Measurements from ENCODE around the gene CEP164. TPM values are rescaled to one million over a fixed set of nuclear protein-coding genes. Genes with fewer than 3 reads are reported as not detected.

The CEP164 gene
- total RNA-seq, 1 experiment from 2014 or later = 31.0 TPM

- DNase-seq (ENCODE audit: low read depth) = no peak
Observed at GRCh38 chr11:117356126-117356890, 28.7 kb downstream of the CEP164 start.

DNA sequence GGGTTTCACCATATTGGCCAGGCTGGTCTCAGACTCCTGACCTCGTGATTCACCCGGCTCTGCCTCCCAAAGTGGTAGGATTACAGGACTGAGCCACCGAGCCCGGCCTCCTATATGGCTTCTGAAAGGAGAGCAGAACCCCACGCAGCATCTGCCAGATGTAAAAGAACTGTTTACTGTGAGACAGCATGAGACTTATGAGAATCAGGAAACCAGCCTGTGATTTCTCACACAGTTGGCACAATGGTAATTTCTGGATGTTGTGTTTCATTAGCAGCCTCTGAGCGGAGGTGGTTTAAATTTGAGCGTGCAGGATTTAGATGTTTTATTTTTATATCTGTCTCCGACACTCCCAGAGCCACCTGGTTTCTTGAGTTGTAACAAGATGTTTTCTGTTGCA is 33.8 kb downstream of the CEP164 start:
- no peak for DNase-seq (ENCODE audit: low read depth)

DNA sequence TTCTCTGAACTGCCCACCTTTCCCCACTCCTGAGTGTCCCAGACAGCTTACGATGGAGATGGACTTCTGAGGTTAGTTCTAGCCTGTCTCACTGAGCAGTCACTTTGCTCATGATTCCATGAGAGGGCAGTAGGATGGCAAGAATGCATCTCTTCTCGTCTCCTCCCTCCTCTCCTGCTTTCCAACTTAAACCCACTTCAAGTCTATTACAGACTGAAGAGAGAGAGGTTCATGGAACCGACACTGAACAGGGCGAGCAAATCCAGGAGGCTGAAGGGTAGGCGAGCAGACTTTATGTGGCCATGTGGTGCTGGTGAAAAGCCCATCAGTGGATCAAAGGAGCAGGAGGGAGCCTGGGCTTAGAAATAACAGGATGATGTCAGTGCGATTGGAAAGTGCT is 38.6 kb downstream of the CEP164 start:
- no peak for DNase-seq (ENCODE audit: low read depth)

DNA sequence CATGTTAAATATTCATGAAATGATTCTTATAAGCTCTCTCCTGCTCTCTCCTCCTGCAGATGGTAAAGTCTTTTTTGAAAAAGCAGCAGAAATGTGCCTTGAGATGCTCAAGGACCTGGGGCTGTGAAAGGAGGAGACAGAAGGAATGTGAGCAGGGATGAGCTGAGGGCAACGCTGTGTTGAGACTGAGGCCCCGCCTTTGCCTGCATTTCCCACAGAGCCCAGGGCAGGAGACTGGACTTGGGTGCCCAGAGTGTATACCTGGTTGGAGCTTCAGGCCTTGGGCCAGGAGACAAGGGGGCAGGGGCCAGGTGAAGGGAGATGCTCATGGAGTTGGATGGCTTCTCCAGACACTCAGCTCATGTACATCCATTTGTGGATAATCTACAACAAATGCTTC is 39.2 kb downstream of the CEP164 start:
- DNase-seq (ENCODE audit: low read depth) = no peak

DNA sequence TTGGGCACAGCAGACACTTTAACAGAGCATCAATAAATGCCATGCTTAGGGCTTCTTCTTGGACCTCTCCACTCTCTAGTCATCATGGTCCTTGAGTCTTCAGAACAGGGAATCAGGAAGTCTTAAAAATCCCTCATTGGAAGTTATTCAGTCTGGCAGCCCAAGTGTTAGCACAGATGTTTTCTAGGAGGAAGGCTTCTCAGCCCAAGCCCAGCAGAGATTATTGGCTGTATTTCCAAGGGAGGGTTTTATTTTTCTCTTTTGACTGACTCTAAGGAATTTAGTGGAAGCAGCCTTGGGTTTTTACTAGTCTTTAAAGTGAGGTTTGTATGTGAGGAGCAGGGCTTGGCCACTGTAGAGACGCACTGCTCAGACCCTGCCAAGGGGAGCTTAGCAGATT is 41.9 kb downstream of the CEP164 start:
- DNase-seq (ENCODE audit: low read depth) = no peak

DNA sequence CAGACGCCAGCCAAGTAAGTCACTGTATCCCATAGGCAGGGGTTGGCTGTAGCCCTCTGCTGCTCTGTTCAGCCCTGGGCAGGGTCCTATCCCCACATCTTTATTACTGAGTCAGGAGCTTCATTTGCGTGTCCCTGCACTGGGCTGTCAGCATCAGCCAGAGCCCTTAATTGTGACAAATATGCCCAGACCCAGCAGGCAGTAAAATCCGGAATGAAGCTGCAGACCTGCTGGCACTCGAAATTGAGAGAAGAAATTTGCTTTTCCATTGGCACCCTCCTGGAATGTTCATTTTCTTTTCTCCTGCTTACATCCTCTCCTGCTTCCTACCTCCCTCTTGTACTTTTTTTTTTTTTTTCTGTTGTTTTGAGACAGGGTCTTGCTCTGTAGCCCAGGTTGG is 43.8 kb downstream of the CEP164 start:
- DNase-seq (ENCODE audit: low read depth) = no peak

GRCh38 chr11:117374316-117375055 is 46.8 kb downstream of the CEP164 start:
- DNase-seq (ENCODE audit: low read depth) = no peak

- DNase-seq (ENCODE audit: low read depth) = no peak
Observed at GRCh38 chr11:117375960-117376359, 48.3 kb downstream of the CEP164 start.

DNA sequence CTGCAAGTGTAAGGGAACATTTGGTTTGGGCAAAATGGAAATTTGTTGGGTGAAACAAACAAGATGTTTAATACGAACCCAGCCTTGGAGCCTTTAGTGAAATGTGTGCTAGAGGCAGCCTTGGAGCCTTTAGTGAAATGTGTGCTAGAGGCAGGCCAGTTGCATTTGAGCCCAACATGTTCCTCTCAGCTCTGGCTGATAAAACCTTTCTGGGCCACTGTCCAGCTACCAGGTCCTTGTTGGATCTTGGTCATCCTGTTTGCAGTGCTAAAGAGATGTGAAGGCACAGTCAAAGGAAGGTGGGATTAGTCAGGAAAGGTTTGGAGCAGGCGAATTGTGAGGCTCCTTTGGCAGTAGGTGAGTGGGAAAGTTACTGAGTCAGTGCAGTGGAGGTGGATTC is 48.9 kb downstream of the CEP164 start:
- no peak for DNase-seq (ENCODE audit: low read depth)

DNA sequence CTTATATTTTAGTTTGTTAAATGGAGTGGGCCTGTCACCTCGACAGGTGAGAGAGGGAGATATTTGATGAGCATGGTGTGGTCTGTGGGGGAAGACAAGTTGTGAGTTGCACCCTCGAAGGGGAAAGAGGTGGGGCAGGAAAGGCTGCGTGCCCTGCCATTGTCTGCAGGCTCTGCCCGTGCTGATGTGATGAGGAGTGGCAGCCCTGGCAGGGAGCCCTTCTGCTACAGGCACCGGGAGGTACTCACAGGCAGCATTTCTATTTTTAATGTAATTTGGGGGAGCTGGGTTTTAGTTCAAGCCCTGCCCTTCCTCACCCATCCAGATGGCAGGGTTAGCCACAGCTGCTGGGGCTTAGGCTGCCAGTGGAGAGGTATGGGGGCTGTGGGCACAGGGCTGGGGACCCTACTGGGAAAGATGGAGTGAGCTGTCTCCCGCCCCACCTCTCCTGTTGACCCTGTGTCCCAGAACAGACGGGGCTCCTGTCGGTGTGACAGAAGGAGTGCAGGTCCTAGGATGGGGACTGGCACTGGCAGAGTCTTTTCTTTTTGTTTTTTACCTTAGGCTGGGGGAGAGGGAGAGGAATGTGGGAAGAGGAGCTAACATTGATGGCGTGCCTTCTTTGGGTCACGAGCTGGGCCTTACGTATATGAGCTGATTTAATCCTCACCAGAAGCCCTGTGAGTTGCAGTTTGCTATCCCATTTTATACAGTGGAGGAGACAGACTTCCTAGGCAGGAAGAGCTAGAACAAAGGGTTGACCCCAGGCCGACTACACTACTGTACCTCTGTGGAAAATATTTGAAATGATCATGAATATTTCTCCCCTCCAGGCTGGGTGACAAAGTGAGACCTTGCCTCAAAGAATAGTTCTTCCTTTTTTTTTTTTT is 51.6 kb downstream of the CEP164 start:
- no peak for DNase-seq (ENCODE audit: low read depth)

GRCh38 chr11:117380676-117381075 is 53.0 kb downstream of the CEP164 start:
- no peak for DNase-seq (ENCODE audit: low read depth)

GRCh38 chr11:117381481-117382387 is 54.1 kb downstream of the CEP164 start:
- no peak for DNase-seq (ENCODE audit: low read depth)

DNA sequence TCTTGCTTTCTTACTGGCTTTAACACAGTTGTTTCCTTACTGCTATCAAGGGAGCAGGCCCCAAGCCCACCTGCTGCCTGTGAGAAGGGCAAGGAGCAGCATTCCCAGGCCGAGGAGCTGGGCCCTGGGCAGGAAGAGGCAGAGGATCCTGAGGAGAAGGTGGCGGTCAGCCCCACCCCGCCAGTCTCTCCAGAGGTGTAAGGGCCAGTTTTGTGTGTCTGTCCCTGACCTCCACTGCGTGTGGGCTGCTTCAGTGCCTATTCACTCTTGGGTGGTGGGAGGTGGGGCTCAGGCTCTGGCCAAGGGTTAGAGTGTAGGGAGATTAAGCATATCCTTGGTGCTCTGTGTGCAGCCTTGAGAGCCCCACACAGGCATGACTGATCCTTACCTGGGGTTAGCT is 55.1 kb downstream of the CEP164 start:
- no peak for DNase-seq (ENCODE audit: low read depth)

DNA sequence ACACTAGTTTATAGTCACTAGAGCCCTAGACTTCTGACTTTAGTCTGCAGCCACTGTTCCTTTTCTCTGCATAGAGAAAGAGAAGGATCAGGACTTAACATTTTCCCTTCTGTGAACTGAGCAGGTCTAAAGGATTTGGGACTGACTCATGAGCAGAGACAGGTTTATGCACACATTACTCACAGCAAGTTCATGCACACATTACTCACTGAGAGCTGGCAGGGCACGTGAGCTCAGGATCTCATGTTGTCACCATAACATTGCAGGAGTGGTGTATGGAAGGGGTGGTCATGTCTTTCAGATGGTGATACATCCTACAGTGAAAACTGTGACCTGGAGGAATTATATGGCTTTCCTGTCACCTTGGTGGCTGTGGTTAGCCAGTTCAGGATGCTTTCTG is 56.4 kb downstream of the CEP164 start:
- DNase-seq (ENCODE audit: low read depth) = peak; percentile 85

GRCh38 chr11:117385471-117385870 is 57.8 kb downstream of the CEP164 start:
- DNase-seq (ENCODE audit: low read depth) = no peak

DNA sequence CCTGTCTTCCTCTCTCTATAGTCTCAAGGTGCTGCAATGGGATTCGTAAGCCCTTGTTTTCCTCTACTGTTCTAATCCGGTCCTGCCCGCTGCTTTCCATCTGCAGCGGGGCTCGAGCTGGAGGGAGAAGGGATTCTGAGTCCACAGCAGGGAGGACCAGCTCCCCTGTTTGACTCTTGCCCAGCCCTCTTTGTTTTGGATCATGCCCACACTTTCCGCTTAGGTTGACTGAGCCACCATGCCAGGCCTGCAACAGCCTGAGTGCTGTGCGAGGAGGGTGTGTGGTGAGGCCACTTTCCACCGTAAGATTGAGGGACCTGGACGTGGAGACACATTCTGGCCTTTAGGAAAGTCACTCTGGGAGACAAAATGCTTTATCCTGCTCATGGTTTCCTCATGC is 58.3 kb downstream of the CEP164 start:
- no peak for DNase-seq (ENCODE audit: low read depth)

DNA sequence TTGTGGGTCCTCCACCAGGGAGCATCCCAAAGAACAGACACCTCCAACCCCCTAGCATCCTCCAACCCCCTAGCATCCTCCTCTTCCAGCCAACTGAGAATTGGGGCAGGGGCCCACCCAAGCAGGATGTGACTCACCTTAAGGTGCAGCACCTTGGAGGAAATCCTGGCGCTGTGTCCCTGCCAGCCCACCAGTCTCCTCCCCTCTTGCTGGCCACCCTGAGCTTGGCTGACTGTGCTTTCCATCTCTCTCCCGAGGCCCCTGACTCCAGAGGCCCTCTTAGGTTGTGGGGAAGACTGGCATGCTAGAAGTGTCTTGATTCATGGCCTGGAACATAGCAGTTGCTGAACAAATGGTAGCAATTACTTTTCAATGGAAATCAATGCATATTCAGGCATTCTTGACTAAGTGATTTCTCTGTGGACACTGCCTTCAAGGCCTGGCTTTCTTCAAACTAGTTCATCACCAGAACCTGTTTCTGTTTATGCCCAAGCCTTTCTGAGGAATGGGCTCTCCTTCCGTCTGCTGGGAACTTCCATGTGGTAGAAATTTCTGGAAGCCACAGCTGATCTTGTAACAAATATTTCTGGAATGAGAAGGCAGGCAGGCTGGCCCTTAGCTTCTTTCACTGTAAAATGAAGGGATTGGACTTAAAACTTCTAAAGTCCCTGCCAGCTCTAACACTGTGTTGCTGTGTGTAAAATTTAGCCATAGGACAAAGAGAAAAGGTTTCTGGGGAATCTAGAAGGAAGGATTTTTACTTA is 60.5 kb downstream of the CEP164 start:
- DNase-seq (ENCODE audit: low read depth) = no peak

GRCh38 chr11:117390743-117391142 is 63.1 kb downstream of the CEP164 start:
- no peak for DNase-seq (ENCODE audit: low read depth)

- no peak for DNase-seq (ENCODE audit: low read depth)
Observed at GRCh38 chr11:117391181-117391580, 63.5 kb downstream of the CEP164 start.

- no peak for DNase-seq (ENCODE audit: low read depth)
Observed at GRCh38 chr11:117392001-117392690, 64.5 kb downstream of the CEP164 start.
